HG03439 (cell line): ENCODE measurements around the gene TNFAIP1.

ENCODE experiments used
- ATAC-seq: cut with Tn5 transposase; IDR thresholded peaks from one replicate; pipeline ENCODE4 v1.9.1; 2021; ENCODE audit warnings: mild to moderate bottlenecking, moderate library complexity; ENCODE audit not compliant: unreplicated experiment

TNFAIP1 gene

DNA sequence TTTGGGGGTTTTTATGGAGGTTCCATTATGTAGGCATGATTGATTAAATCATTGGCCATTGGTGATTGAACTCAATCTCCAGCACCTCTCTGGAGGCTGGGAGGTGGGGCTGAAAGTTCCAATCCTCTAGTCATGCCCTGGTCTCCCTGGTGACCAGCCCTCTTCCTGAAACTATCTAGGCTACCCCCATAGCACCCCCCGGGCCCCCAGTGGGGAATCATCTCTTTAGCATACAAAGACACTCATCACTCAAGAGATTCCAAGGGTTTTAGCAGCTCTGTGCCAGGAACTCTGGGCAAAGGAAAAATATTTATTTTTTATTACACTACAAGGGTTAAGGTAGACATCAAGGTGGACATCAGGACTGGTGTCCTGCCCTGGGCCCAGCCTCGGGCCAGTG, 59.9 kb downstream of the TNFAIP1 start:
- no peak for ATAC-seq

DNA sequence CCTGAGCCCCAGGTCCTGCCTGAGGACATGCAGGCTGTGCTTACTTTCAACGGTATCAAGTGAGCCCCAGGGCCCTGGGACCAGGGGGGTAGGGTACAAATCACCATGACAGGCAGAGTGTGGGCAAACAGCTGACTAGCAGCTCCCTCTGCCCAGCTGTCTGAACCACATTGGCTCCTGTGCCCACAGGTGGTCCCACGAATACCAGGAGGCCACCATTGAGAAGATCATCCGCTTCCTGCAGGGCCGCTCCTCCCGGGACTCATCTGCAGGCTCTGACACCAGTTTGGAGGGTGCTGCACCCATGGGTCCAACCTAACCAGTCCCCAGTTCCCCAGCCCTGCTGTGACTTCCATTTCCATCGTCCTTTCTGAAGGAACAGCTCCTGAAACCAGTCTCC, 60.4 kb downstream of the TNFAIP1 start:
- no peak for ATAC-seq
